Measurements from ENCODE around the gene CDK19. TPM values are rescaled to one million over a fixed set of nuclear protein-coding genes. Genes with fewer than 3 reads are reported as not detected.
"Not testable (repeated sequence)": the region's sequence is repeated elsewhere in the genome, so short reads cannot be mapped to it uniquely, and the experiment has no call there.

Gene CDK19
- total RNA-seq, 3 donors from 2014 or later: 2.8 to 3.8 (median 3.7) TPM

GRCh38 chr6:110799655-110800054, 15.6 kb downstream of the CDK19 start:
- DNase-seq (no peak), ATAC-seq (no peak)
- no peak overlapping the region for H3K4me3 Mint-ChIP-seq
- peaks cover 12% of the 10 kb centered on the region for H3K4me1 Mint-ChIP-seq (ENCODE audit: low read depth)
- H3K36me3 Mint-ChIP-seq (ENCODE audit: insufficient read depth): peaks cover 6% of the 10 kb centered on the region
- H3K9me3 Mint-ChIP-seq: peaks cover 15% of the 10 kb centered on the region
- no peaks in the 10 kb centered on the region for H3K27me3 Mint-ChIP-seq (ENCODE audit: low read depth)

- Mint-ChIP-seq H3K36me3 (ENCODE audit: insufficient read depth) (peaks cover 6% of the 10 kb centered on the region), H3K4me3 (no peak overlapping the region), H3K9me3 (peaks cover 15% of the 10 kb centered on the region), H3K27me3 (ENCODE audit: low read depth) (no peaks in the 10 kb centered on the region), H3K4me1 (ENCODE audit: low read depth) (peaks cover 12% of the 10 kb centered on the region)
- no peak for ATAC-seq
- DNase-seq: no peak
These were observed 16.1 kb downstream of the CDK19 start for GRCh38 chr6:110799189-110799588.

- DNase-seq (no peak), ATAC-seq (no peak)
- Mint-ChIP-seq H3K4me3 (no peak overlapping the region), H3K27me3 (ENCODE audit: low read depth) (no peaks in the 10 kb centered on the region), H3K4me1 (ENCODE audit: low read depth) (peaks cover 7% of the 10 kb centered on the region), H3K9me3 (peaks cover 2% of the 10 kb centered on the region), H3K36me3 (ENCODE audit: insufficient read depth) (peaks cover 4% of the 10 kb centered on the region)
These were observed 20.0 kb downstream of the CDK19 start for GRCh38 chr6:110795271-110795670.

DNA sequence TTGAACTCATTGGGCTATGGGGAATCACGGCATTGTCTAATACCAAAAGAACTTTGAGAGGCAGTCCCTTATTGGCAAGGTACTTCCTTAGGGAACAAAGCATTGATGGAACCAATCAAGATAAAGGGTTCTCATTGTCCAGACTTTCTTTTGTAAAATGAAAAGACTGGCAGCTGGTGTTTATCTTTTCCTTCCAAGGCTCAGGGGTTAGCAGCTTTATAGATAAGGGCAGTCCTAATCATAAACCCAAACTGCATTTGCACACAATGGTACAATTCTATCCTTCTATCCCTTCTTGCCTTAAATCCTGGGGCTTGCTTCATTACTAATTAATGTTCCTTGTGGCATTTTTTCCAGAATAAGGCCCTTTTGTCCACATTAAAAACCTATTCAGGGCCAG, 28.6 kb downstream of the CDK19 start:
- H3K9me3 Mint-ChIP-seq: peaks cover 7% of the 10 kb centered on the region
- H3K36me3 Mint-ChIP-seq (ENCODE audit: insufficient read depth): peaks cover 4% of the 10 kb centered on the region
- H3K27me3 Mint-ChIP-seq (ENCODE audit: low read depth): no peaks in the 10 kb centered on the region
- H3K4me1 Mint-ChIP-seq (ENCODE audit: low read depth): peaks cover 27% of the 10 kb centered on the region
- no peak for DNase-seq
- H3K4me3 Mint-ChIP-seq: no peak overlapping the region
- no peak for ATAC-seq

GRCh38 chr6:110786271-110786670, 29.0 kb downstream of the CDK19 start:
- no peak for DNase-seq
- Mint-ChIP-seq H3K27me3 (ENCODE audit: low read depth) (no peaks in the 10 kb centered on the region), H3K36me3 (ENCODE audit: insufficient read depth) (peaks cover 4% of the 10 kb centered on the region)

GRCh38 chr6:110784610-110784979, 30.7 kb downstream of the CDK19 start:
- Mint-ChIP-seq H3K36me3 (ENCODE audit: insufficient read depth) (peaks cover 4% of the 10 kb centered on the region), H3K4me3 (no peak overlapping the region), H3K27me3 (ENCODE audit: low read depth) (no peaks in the 10 kb centered on the region), H3K4me1 (ENCODE audit: low read depth) (peaks cover 32% of the 10 kb centered on the region), H3K9me3 (peaks cover 7% of the 10 kb centered on the region)
- peak in 1 of 2 donors; percentile 28 for ATAC-seq
- DNase-seq: no peak

More at GRCh38 chr6:110786271-110786670, 29.0 kb downstream of the CDK19 start:
- Mint-ChIP-seq H3K4me1 (ENCODE audit: low read depth) (peaks cover 29% of the 10 kb centered on the region), H3K4me3 (no peak overlapping the region), H3K9me3 (peaks cover 7% of the 10 kb centered on the region)
- ATAC-seq: no peak

DNA sequence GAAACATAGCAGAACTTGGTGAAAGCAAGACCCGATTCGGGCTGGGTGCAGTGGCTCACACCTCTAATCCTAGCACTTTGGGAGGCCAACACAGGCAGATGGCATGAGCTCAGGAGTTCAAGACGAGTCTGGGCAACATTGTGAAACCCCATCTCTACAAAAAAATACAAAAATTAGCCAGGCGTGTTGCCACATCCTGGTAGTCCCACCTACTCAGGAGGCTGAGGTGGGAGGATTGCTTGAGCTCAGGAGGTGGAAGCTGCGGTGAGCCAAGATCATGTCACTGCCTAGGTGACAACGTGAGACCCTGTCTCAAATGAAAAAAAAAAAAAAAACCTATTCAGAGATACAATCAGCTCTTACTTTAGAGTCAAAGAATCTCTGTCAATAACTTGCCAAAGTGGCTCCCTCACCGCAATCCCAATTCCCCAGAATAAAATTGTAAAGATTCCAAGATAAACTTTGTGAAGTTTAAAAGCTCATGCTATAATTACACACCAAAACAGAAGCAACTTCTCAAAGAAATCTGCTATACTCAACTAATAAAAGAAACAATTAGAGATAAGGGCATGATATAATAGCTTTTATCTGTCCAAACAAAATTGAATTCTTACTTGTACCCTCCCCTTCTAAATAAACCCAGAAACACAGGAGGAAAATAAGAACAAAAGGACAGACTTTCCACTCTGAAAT, 33.6 kb downstream of the CDK19 start:
- H3K9me3 Mint-ChIP-seq: no peaks in the 10 kb centered on the region
- peaks cover 32% of the 10 kb centered on the region for H3K4me1 Mint-ChIP-seq (ENCODE audit: low read depth)
- no peak overlapping the region for H3K4me3 Mint-ChIP-seq
- H3K36me3 Mint-ChIP-seq (ENCODE audit: insufficient read depth): peaks cover 7% of the 10 kb centered on the region
- ATAC-seq (no peak), DNase-seq (no peak)
- H3K27me3 Mint-ChIP-seq (ENCODE audit: low read depth): no peaks in the 10 kb centered on the region

DNA sequence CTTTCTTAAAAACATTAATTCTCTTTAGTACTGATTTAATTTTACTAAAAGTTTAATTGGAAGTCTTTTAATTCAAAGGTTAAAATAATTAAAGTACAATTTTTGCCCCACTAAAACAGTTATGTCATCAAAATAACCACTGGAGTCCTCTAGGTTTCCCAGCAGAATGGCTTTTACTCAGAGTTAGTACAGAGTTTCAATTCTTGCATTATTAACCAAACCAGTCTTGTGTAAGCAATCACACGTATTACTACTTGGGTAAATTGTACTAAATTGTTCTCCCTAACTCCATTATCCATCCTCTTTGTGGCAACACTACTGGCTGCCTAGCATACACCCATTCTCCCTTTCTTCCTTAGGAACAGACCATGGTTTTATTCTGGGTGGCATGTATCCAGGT, 36.9 kb downstream of the CDK19 start:
- H3K27me3 Mint-ChIP-seq (ENCODE audit: low read depth): no peaks in the 10 kb centered on the region
- DNase-seq (no peak), ATAC-seq (no peak)
- H3K4me3 Mint-ChIP-seq: no peak overlapping the region
- peaks cover 5% of the 10 kb centered on the region for H3K36me3 Mint-ChIP-seq (ENCODE audit: insufficient read depth)
- peaks cover 14% of the 10 kb centered on the region for H3K4me1 Mint-ChIP-seq (ENCODE audit: low read depth)
- no peaks in the 10 kb centered on the region for H3K9me3 Mint-ChIP-seq

- Mint-ChIP-seq H3K36me3 (ENCODE audit: insufficient read depth) (peaks cover 5% of the 10 kb centered on the region), H3K27me3 (ENCODE audit: low read depth) (no peaks in the 10 kb centered on the region), H3K4me1 (ENCODE audit: low read depth) (peaks cover 10% of the 10 kb centered on the region), H3K9me3 (no peaks in the 10 kb centered on the region), H3K4me3 (no peak overlapping the region)
- no peak for ATAC-seq
- no peak for DNase-seq
These were observed 37.6 kb downstream of the CDK19 start for GRCh38 chr6:110777636-110778035.

DNA sequence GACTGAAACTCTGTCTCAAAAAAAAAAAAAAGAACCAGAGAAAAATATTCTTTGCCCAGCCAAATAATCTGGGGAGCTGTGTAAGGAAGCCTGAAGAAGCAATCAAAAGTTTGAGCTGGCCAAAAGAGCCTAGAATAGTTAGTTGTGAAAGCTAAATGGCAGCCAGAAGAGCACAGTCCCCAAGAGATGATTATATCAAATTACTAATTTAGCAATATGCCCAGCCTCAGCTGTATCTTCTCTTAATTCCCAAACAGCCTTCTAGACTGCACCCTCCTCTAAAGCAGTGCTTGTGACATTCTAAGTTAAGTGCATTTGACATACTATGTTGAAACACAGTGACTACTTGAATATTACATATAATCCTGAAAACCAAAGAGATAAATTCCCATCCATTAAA, 38.9 kb downstream of the CDK19 start:
- Mint-ChIP-seq H3K9me3 (no peaks in the 10 kb centered on the region), H3K36me3 (ENCODE audit: insufficient read depth) (peaks cover 13% of the 10 kb centered on the region), H3K4me1 (ENCODE audit: low read depth) (peaks cover 5% of the 10 kb centered on the region), H3K4me3 (no peak overlapping the region), H3K27me3 (ENCODE audit: low read depth) (no peaks in the 10 kb centered on the region)
- ATAC-seq: no peak
- DNase-seq: no peak

DNA sequence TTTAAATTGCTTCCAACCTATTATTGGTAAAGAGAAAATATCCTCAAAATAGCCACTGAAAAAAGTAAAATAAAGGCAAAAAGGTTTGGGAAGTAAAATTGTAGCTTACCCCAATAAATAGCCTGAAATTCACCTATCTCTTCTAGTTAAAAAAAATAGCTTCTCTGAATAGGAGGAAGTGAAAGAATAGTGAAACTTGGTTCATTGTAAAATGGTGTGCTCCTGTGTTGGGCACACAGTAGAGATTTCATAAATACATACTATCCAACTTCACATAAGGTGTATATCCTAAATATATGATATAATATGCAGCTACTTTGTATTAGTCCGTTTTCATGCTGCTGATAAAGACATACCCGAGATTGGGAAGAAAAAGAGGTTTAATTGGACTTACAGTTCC, 45.3 kb downstream of the CDK19 start:
- Mint-ChIP-seq H3K36me3 (ENCODE audit: insufficient read depth) (peaks cover 21% of the 10 kb centered on the region), H3K4me1 (ENCODE audit: low read depth) (no peaks in the 10 kb centered on the region), H3K4me3 (no peak overlapping the region), H3K27me3 (ENCODE audit: low read depth) (no peaks in the 10 kb centered on the region), H3K9me3 (no peaks in the 10 kb centered on the region)
- no peak for DNase-seq
- ATAC-seq: no peak

DNA sequence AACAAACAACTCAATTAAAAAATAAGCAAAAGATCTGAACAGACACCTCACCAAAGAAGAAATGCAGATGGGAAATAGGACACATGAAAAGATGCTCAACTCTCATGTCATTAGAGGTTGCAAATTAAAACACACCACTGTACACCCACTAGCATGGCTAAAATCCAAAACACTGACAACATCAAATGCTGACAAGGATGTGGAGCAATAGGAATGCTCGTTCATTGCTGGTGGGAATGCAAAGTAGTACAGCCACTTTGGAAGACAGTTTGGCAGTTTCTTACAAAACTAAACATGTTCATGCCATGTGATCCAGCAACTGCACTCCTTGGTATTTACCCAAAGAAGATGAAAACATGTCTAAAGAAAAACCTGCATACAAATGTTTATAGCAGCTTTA, 47.2 kb downstream of the CDK19 start:
- no peaks in the 10 kb centered on the region for H3K9me3 Mint-ChIP-seq
- H3K36me3 Mint-ChIP-seq (ENCODE audit: insufficient read depth): peaks cover 28% of the 10 kb centered on the region
- H3K27me3 Mint-ChIP-seq (ENCODE audit: low read depth): no peaks in the 10 kb centered on the region
- ATAC-seq: no peak
- H3K4me1 Mint-ChIP-seq (ENCODE audit: low read depth): no peaks in the 10 kb centered on the region
- no peak for DNase-seq
- H3K4me3 Mint-ChIP-seq: no peak overlapping the region

- Mint-ChIP-seq H3K4me3 (no peak overlapping the region), H3K36me3 (ENCODE audit: insufficient read depth) (peaks cover 16% of the 10 kb centered on the region)
These were observed 53.9 kb downstream of the CDK19 start for GRCh38 chr6:110761371-110761770.

DNA sequence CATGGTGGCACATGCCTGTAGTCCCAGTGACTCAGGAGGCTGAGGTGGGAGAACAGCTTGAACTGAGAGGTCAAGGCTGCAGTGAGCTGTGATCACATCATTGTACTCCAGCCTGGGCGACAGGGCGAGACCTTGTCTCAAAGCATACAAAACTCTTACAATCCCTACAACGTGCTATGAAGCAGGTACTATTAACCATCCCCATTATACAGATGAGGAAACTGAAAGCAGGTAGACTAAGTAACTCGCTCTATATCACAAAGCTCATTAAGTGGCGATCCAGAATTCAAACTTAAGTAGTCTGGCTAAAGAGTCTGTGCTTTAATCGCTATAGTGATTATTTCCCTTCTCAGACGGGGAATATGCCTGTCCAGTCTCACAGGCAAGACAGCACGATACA, 54.7 kb downstream of the CDK19 start:
- no peak for DNase-seq
- no peak overlapping the region for H3K4me3 Mint-ChIP-seq
- H3K36me3 Mint-ChIP-seq (ENCODE audit: insufficient read depth): peaks cover 15% of the 10 kb centered on the region
- peaks cover 4% of the 10 kb centered on the region for H3K4me1 Mint-ChIP-seq (ENCODE audit: low read depth)
- no peak for ATAC-seq
- no peaks in the 10 kb centered on the region for H3K9me3 Mint-ChIP-seq
- no peaks in the 10 kb centered on the region for H3K27me3 Mint-ChIP-seq (ENCODE audit: low read depth)

More at GRCh38 chr6:110761371-110761770, 53.9 kb downstream of the CDK19 start:
- DNase-seq (no peak), ATAC-seq (no peak)
- Mint-ChIP-seq H3K4me1 (ENCODE audit: low read depth) (peaks cover 4% of the 10 kb centered on the region), H3K27me3 (ENCODE audit: low read depth) (no peaks in the 10 kb centered on the region), H3K9me3 (no peaks in the 10 kb centered on the region)

DNA sequence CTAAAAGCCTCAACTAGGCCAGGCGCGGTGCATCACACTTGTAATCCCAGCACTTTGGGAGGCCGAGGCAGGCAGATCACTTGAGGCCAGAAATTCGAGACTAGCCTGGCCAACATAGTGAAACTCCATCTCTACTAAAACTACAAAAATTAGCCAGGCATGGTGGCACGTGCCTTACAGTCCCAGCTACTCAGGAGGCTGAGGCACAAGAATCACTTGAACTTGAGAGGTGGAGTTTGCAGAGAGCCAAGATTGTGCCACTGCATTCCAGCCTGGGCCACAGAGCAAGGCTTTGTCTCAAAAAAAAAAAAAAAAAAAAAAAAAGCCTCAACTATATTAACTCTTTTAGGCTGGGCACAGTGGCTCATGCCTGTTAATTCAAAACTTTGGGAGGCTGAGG, 55.2 kb downstream of the CDK19 start:
- not testable (repeated sequence) for H3K4me3 Mint-ChIP-seq; H3K9me3 Mint-ChIP-seq; ATAC-seq; H3K4me1 Mint-ChIP-seq (ENCODE audit: low read depth); DNase-seq; H3K27me3 Mint-ChIP-seq (ENCODE audit: low read depth)
- H3K36me3 Mint-ChIP-seq (ENCODE audit: insufficient read depth): peaks cover 16% of the 10 kb centered on the region
